Sigmoid colon (tissue), 7 donors: ENCODE results near the gene IGSF9. TPM values are rescaled to one million over a fixed set of nuclear protein-coding genes. Genes with fewer than 3 reads are reported as not detected.

ENCODE experiments used
- DNase-seq: peaks from one replicate; pipeline ENCODE4 v3.0.0-alpha.2; 2019
- H3K27ac ChIP-seq, 4 donors: fragments of 200-600 bp; sonication (generic); one replicate each; pipeline ENCODE4 v1.5.1; 2016 to 2019; ENCODE audit warnings: mild to moderate bottlenecking in 1 of 4
- H3K27me3 ChIP-seq, 3 donors: fragments of 200-600 bp; sonication (generic); one replicate each; pipeline ENCODE4 v1.5.1; 2019; ENCODE audit warnings: mild to moderate bottlenecking in 1 of 3
- H3K36me3 ChIP-seq, 4 donors: fragments of 200-600 bp; sonication (generic); one replicate each; pipeline ENCODE4 v1.5.1; 2016 to 2019
- H3K4me1 ChIP-seq, 4 donors: fragments of 200-600 bp; sonication (generic); one replicate each; pipeline ENCODE4 v1.5.1; 2017 to 2019
- H3K4me3 ChIP-seq, 4 donors: fragments of 200-600 bp; sonication (generic); one replicate each; pipeline ENCODE4 v1.5.1; 2017 to 2019; ENCODE audit warnings: mild to moderate bottlenecking in 2 of 4, moderate library complexity in 1 of 4
- H3K9me3 ChIP-seq, 4 donors: fragments of 200-600 bp in 3 of 4; sonication (generic) in 3 of 4; one replicate each; pipeline versions ENCODE4 v1.5.1 to v1.6.1; 2013 to 2019
- CTCF ChIP-seq, 4 experiments: fragments of 450-650 bp in 3 of 4; fragments of 200-600 bp in 1 of 4; IDR thresholded peaks; one replicate each; pipeline ENCODE4 v1.5.1; 2016 to 2019; ENCODE audit warnings: antibody characterized with exemption in 4 of 4, mild to moderate bottlenecking in 3 of 4, moderate library complexity in 2 of 4
- EP300 ChIP-seq, 4 donors: sonication (generic); formaldehyde crosslinking; IDR thresholded peaks; one replicate each; pipeline ENCODE4 v1.6.1; 2017; ENCODE audit warnings: antibody characterized with exemption in 4 of 4
- POLR2A ChIP-seq, 2 donors: fragments of 450-650 bp; IDR thresholded peaks; one replicate each; pipeline ENCODE4 v1.6.1; 2016; ENCODE audit warnings: antibody characterized with exemption in 2 of 2, mild to moderate bottlenecking in 2 of 2, moderate library complexity in 2 of 2
- POLR2AphosphoS5 ChIP-seq, 4 donors: sonication (generic); formaldehyde crosslinking; IDR thresholded peaks; one replicate each; pipeline ENCODE4 v1.6.1; 2017; ENCODE audit warnings: antibody characterized with exemption in 4 of 4
- WGBS, 2 donors: extraction: QIAGEN DNeasy Blood & Tissue Kit; methylation state at CpG; one replicate each; pipeline ENCODE4 v1.1.7; 2013; 5-methylcytosine and 5-hydroxymethylcytosine counted together
- intact Hi-C: fragments of 100-400 bp; cut with DNase I; formaldehyde crosslinking; loops from one replicate; pipeline ENCODE4 v1.15.1; 2023
- polyA plus RNA-seq, 3 donors: library from polyadenylated mRNA; stranded (reverse); fragments of 200-250 nt; gene quantifications; one replicate each; pipeline ENCODE4 v1.2.3, GENCODE V29; 2013
- small RNA-seq, 3 donors: library from RNA; depleted of rRNA; stranded (forward); fragments of <200 nt; gene quantifications; one replicate each; pipeline ENCODE3, GENCODE V24; 2016
- total RNA-seq, 4 donors: library from RNA; depleted of rRNA; stranded (reverse); fragments of >200 nt; gene quantifications; one replicate each; pipeline ENCODE4 v1.1.0, GENCODE V29; 2016
- donor health status: healthy with polysubstance abuse.
- donor health status: Bipolar disorder and iron deficiency.
- donor health status: healthy.

The IGSF9 gene
- total and polyA plus RNA-seq, 7 donors, result under 0.01 to 16.3 (median 9.2) TPM; not detected in 3

DNA sequence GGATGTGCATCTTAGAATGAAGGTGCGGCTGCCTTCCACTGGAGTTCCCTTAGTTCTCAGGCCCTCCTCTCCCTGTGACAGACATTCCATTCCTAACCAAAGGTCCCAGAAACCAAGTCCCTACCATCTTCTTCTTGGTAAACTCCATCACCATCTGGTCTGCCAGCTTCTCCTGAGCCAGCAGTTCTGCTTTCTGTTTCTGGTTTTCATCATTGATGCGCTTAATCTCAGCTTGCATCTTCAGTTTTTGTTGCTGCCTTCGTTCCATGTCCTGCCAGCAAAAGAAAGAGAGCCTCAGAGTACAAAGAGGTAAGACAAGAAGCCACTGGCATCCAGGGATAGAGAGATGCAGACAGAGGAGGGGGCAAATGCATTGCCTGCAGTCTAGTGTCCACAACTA lies 65.0 kb downstream of the IGSF9 start:
- Histone ChIP-seq H3K4me3 (no peak overlapping the region), H3K36me3 (no peaks in the 10 kb centered on the region), H3K27me3 (no peaks in the 10 kb centered on the region), H3K27ac (no peak overlapping the region), H3K9me3 (no peaks in the 10 kb centered on the region), H3K4me1 (no peaks in the 10 kb centered on the region)
- 83 to 89% methylated on average over 3 of the region's 3 CpGs for WGBS, 2 donors
- intact Hi-C loops, result loop anchor here (5.0 kb wide), 1 partner anchor 33 kb away; no protein-coding TSS in a partner anchor
- no peak for DNase-seq
- TF ChIP-seq CTCF (IDR thresholded peaks at IDR 0.05), result no peak
- no peak for TF ChIP-seq EP300 (IDR thresholded peaks at IDR 0.05)
- no peak for TF ChIP-seq POLR2AphosphoS5 (IDR thresholded peaks at IDR 0.05)
- TF ChIP-seq POLR2A (IDR thresholded peaks at IDR 0.05), result no peak

- intact Hi-C loops, result loop anchor here (5.0 kb wide), 1 partner anchor 33 kb away; no protein-coding TSS in a partner anchor
- TF ChIP-seq EP300 (IDR thresholded peaks at IDR 0.05), result no peak
- no peak for TF ChIP-seq CTCF (IDR thresholded peaks at IDR 0.05)
- no peak for TF ChIP-seq POLR2A (IDR thresholded peaks at IDR 0.05)
- Histone ChIP-seq H3K4me1 (no peaks in the 10 kb centered on the region), H3K9me3 (no peaks in the 10 kb centered on the region), H3K36me3 (no peaks in the 10 kb centered on the region), H3K4me3 (no peak overlapping the region), H3K27me3 (no peaks in the 10 kb centered on the region), H3K27ac (no peak overlapping the region)
- WGBS, 2 donors, result 69 to 84% methylated on average over 4 of the region's 4 CpGs
- no peak for DNase-seq
Measured at GRCh38 chr1:159879977-159880376, 65.4 kb downstream of the IGSF9 start.

DNA sequence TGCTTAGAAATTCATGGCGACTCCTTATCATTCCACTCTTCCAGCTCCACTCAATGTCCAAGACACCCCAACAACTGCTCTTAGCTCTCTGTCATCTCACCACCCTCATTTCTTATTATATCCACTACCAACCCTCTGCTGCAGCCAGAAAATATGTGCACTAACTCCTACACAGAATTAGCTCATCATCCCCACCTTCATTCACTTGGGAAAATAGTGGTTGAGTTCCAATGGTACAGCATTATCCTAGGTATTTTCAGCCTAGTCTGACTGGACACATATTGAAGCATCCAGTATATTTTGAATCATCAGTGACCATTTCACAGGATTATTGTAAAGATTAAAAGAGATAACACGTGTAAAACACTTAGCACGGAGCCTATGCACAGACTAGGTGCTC lies 66.3 kb downstream of the IGSF9 start:
- TF ChIP-seq POLR2A (IDR thresholded peaks at IDR 0.05), result no peak
- no peak for TF ChIP-seq CTCF (IDR thresholded peaks at IDR 0.05)
- no peak for TF ChIP-seq EP300 (IDR thresholded peaks at IDR 0.05)
- TF ChIP-seq POLR2AphosphoS5 (IDR thresholded peaks at IDR 0.05), result no peak

DNA sequence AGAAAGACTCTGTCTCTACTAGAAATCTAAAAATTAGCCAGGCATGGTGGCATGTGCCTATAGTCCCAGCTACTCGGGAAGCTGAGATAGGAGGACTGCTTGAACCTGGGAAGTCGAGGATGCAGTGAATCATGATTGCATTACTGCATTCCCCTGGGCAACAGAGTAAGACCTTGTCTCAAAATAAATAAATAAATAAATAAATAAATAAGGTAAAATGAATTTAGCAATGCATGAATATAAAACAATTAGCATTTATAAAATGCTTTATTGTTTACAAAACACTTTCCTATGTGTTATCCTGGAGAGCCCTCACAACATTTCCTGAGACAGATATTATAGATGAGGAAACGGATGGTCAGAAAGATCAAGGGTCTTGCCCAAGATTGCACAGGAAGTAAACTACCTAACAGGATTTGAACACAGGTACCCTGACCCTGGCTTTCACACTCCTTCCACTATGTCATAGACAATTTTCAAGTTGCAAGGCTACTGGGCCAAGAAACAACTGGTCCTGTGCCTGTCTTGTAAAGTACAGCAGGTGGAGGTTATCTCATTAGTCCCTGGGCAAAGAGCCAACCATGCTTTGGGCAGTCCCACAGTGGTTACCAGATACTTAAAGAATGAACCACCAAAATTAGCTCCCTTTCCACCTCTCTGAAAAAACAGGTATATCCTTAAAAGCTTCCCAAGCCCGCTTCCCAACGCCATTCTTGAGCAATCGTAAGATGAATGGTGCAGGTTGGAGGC lies 67.5 kb downstream of the IGSF9 start:
- 95 to 96% methylated on average over 6 of the region's 6 CpGs for whole genome bisulfite sequencing, 2 donors
- Histone ChIP-seq H3K4me1 (no peaks in the 10 kb centered on the region), H3K9me3 (no peaks in the 10 kb centered on the region), H3K36me3 (no peaks in the 10 kb centered on the region), H3K4me3 (no peak overlapping the region), H3K27ac (no peak overlapping the region), H3K27me3 (peaks cover 0 to 10% (median 8%) of the 10 kb centered on the region in 3 donors)
- TF ChIP-seq CTCF (IDR thresholded peaks at IDR 0.05), result no peak
- TF ChIP-seq POLR2AphosphoS5 (IDR thresholded peaks at IDR 0.05), result no peak
- no peak for TF ChIP-seq EP300 (IDR thresholded peaks at IDR 0.05)
- no peak for TF ChIP-seq POLR2A (IDR thresholded peaks at IDR 0.05)
- intact Hi-C loops, result no loop called here
- DNase-seq, result no peak

More for the DNA sequence above, 66.3 kb downstream of the IGSF9 start:
- intact Hi-C loops, result no loop called here
- Histone ChIP-seq H3K4me1 (no peaks in the 10 kb centered on the region), H3K9me3 (no peaks in the 10 kb centered on the region), H3K27ac (no peak overlapping the region), H3K4me3 (no peak overlapping the region), H3K36me3 (no peaks in the 10 kb centered on the region), H3K27me3 (no peaks in the 10 kb centered on the region)
- no peak for DNase-seq
- WGBS, 2 donors, result 86 to 92% methylated on average over 3 of the region's 3 CpGs

Small RNA genes within 50 kb of the gene (small RNA-seq; reads per million reads assigned to genes)
- 0 reads per million in 3 donors for gene MIR4259

Other genes with a start within 250 kb of the IGSF9 start
- not detected for gene CRP, start 231.0 kb downstream of the IGSF9 start, total RNA-seq
- under 1 TPM in 1 of 3 donors, not detected in 2; 0.20 TPM for gene CRP, start 231.0 kb downstream of the IGSF9 start, polyA plus RNA-seq
- gene DUSP23, start 164.7 kb downstream of the IGSF9 start, total RNA-seq, result 10 to 100 TPM; 40.4 to 59.1 (median 51.6) TPM
- 10 to 100 TPM; 77.7 to 88.7 (median 86.5) TPM for gene DUSP23, start 164.7 kb downstream of the IGSF9 start, polyA plus RNA-seq
- gene FCRL6, start 143.3 kb downstream of the IGSF9 start, total RNA-seq, result not detected
- under 1 TPM in 1 of 3 donors, not detected in 2; 0.38 TPM for gene FCRL6, start 143.3 kb downstream of the IGSF9 start, polyA plus RNA-seq
- gene SLAMF8, start 118.7 kb downstream of the IGSF9 start, total RNA-seq, result 1 to 10 TPM; 3.3 to 5.0 (median 4.3) TPM
- 10 to 100 TPM in 2 of 3 donors, 1 to 10 TPM in 1; 2.4 to 16.2 (median 13.3) TPM for gene SLAMF8, start 118.7 kb downstream of the IGSF9 start, polyA plus RNA-seq
- gene VSIG8, start 83.0 kb downstream of the IGSF9 start, total RNA-seq, result not detected
- under 1 TPM in 1 of 3 donors, not detected in 2; 0.10 TPM for gene VSIG8, start 83.0 kb downstream of the IGSF9 start, polyA plus RNA-seq
- 1 to 10 TPM in 1 of 4 donors, under 1 TPM in 1, not detected in 2; 0.81 to 1.8 TPM for gene CFAP45, start 45.4 kb downstream of the IGSF9 start, total RNA-seq
- 1 to 10 TPM in 1 of 3 donors, under 1 TPM in 1, not detected in 1; 0.29 to 1.2 TPM for gene CFAP45, start 45.4 kb downstream of the IGSF9 start, polyA plus RNA-seq
- gene TAGLN2, start 20.1 kb downstream of the IGSF9 start, total RNA-seq, result 100 to 1,000 TPM in 2 of 4 donors, 10 to 100 TPM in 2; 88.8 to 109 (median 99.0) TPM
- gene TAGLN2, start 20.1 kb downstream of the IGSF9 start, polyA plus RNA-seq, result 100 to 1,000 TPM; 383 to 770 (median 531) TPM
- not detected for gene SLAMF9, start 8.6 kb upstream of the IGSF9 start, total RNA-seq
- gene SLAMF9, start 8.6 kb upstream of the IGSF9 start, polyA plus RNA-seq, result under 1 TPM in 1 of 3 donors, not detected in 2; 0.15 TPM
- 1 to 10 TPM; 3.3 to 4.7 (median 4.5) TPM for gene PIGM, start 86.4 kb upstream of the IGSF9 start, total RNA-seq
- 1 to 10 TPM in 1 of 3 donors, under 1 TPM in 2; 0.60 to 3.6 (median 0.69) TPM for gene PIGM, start 86.4 kb upstream of the IGSF9 start, polyA plus RNA-seq
- under 1 TPM in 2 of 4 donors, not detected in 2; 0.27 to 0.36 TPM for gene KCNJ10, start 124.5 kb upstream of the IGSF9 start, total RNA-seq
- gene KCNJ10, start 124.5 kb upstream of the IGSF9 start, polyA plus RNA-seq, result 1 to 10 TPM in 1 of 3 donors, under 1 TPM in 1, not detected in 1; 0.23 to 1.3 TPM
- gene KCNJ9, start 135.9 kb upstream of the IGSF9 start, total RNA-seq, result under 1 TPM; under 0.01 to 0.36 (median 0.27) TPM
- gene KCNJ9, start 135.9 kb upstream of the IGSF9 start, polyA plus RNA-seq, result under 1 TPM in 1 of 3 donors, not detected in 2; 0.22 TPM
- gene IGSF8, start 153.0 kb upstream of the IGSF9 start, total RNA-seq, result 10 to 100 TPM; 11.1 to 11.4 (median 11.3) TPM
- 10 to 100 TPM in 1 of 3 donors, 1 to 10 TPM in 2; 4.8 to 34.9 (median 7.2) TPM for gene IGSF8, start 153.0 kb upstream of the IGSF9 start, polyA plus RNA-seq
- 100 to 1,000 TPM in 2 of 4 donors, 10 to 100 TPM in 2; 60.7 to 153 (median 102) TPM for gene ATP1A2, start 170.1 kb upstream of the IGSF9 start, total RNA-seq
- 1 to 10 TPM in 2 of 3 donors, under 1 TPM in 1; 0.92 to 5.7 (median 1.8) TPM for gene ATP1A2, start 170.1 kb upstream of the IGSF9 start, polyA plus RNA-seq
- gene ATP1A4, start 206.0 kb upstream of the IGSF9 start, total RNA-seq, result 1 to 10 TPM in 1 of 4 donors, under 1 TPM in 1, not detected in 2; 0.27 to 3.0 TPM
- under 1 TPM in 1 of 3 donors, not detected in 2; 0.22 TPM for gene ATP1A4, start 206.0 kb upstream of the IGSF9 start, polyA plus RNA-seq
- gene CASQ1, start 245.0 kb upstream of the IGSF9 start, total RNA-seq, result 1 to 10 TPM in 3 of 4 donors, under 1 TPM in 1; 0.66 to 9.4 (median 2.4) TPM
- under 1 TPM in 2 of 3 donors, not detected in 1; 0.28 to 0.60 TPM for gene CASQ1, start 245.0 kb upstream of the IGSF9 start, polyA plus RNA-seq